Mesenchymal stem cell (in vitro differentiated cells and primary cell): Measurements from ENCODE around the gene EPB41.

Experiments
- DNase-seq: peaks from one replicate; pipeline ENCODE4 v3.0.0-alpha.2; 2013
- H2AFZ ChIP-seq: one replicate; pipeline ENCODE4 v1.6.1; 2013; ENCODE audit warnings: low read depth, mild to moderate bottlenecking, control low read depth, inconsistent platforms, low read length, moderate library complexity
- H2AK5ac ChIP-seq: 2 replicates; pipeline ENCODE4 v1.6.1; 2013; ENCODE audit warnings: low read length, moderate library complexity, mild to moderate bottlenecking, inconsistent platforms; ENCODE audit not compliant: severe bottlenecking
- H2BK120ac ChIP-seq: one replicate; pipeline ENCODE4 v1.6.1; 2013; ENCODE audit warnings: low read depth, mild to moderate bottlenecking, inconsistent platforms, low read length, moderate library complexity
- H2BK12ac ChIP-seq, 2 experiments: one replicate each; pipeline ENCODE4 v1.6.1; 2013; ENCODE audit warnings: inconsistent platforms in 2 of 2, low read length in 2 of 2, mild to moderate bottlenecking in 2 of 2, moderate library complexity in 2 of 2, control low read depth in 1 of 2
- H2BK15ac ChIP-seq: one replicate; pipeline ENCODE4 v1.6.1; 2013; ENCODE audit warnings: mild to moderate bottlenecking, low read depth, inconsistent platforms; ENCODE audit not compliant: poor library complexity, severe bottlenecking
- H2BK5ac ChIP-seq: 2 replicates; pipeline ENCODE4 v1.6.1; 2013; ENCODE audit warnings: low read depth, mild to moderate bottlenecking, low read length, control low read depth, inconsistent platforms; ENCODE audit not compliant: poor library complexity, severe bottlenecking
- H3K14ac ChIP-seq, 2 experiments: one replicate each; pipeline ENCODE4 v1.6.1; 2013; ENCODE audit warnings: inconsistent platforms in 2 of 2, low read length in 2 of 2, control low read depth in 1 of 2, mild to moderate bottlenecking in 1 of 2, moderate library complexity in 1 of 2
- H3K18ac ChIP-seq, 2 experiments: one replicate each; pipeline ENCODE4 v1.6.1; 2013; ENCODE audit warnings: inconsistent platforms in 2 of 2, low read length in 2 of 2, control low read depth in 1 of 2, low read depth in 1 of 2, mild to moderate bottlenecking in 1 of 2
- H3K23ac ChIP-seq, 2 experiments: one replicate each; pipeline ENCODE4 v1.6.1; 2013; ENCODE audit warnings: inconsistent platforms in 2 of 2, low read length in 2 of 2, mild to moderate bottlenecking in 2 of 2, moderate library complexity in 2 of 2, control low read depth in 1 of 2
- H3K27ac ChIP-seq: 2 replicates; pipeline ENCODE4 v1.5.1; 2013; ENCODE audit warnings: mild to moderate bottlenecking, moderate library complexity, low read length, control low read depth, inconsistent platforms; ENCODE audit not compliant: poor library complexity, severe bottlenecking
- H3K27me3 ChIP-seq, 2 experiments: 2 replicates each; pipeline versions ENCODE4 v1.6.1 to v1.7.0; 2013; ENCODE audit warnings: low read length in 2 of 2, mild to moderate bottlenecking in 2 of 2, moderate library complexity in 2 of 2, control low read depth in 1 of 2, inconsistent platforms in 1 of 2; ENCODE audit not compliant: control insufficient read depth in 1 of 2, insufficient read depth in 1 of 2
- H3K36me3 ChIP-seq, 2 experiments: 2 replicates each; pipeline versions ENCODE4 v1.6.1 to v1.7.0; 2013; ENCODE audit warnings: low read length in 2 of 2, control low read depth in 1 of 2, inconsistent platforms in 1 of 2, low read depth in 1 of 2, mild to moderate bottlenecking in 1 of 2; ENCODE audit not compliant: insufficient read depth in 2 of 2, control insufficient read depth in 1 of 2
- H3K4ac ChIP-seq, 2 experiments: one replicate each; pipeline ENCODE4 v1.6.1; 2013; ENCODE audit warnings: inconsistent platforms in 2 of 2, low read length in 2 of 2, mild to moderate bottlenecking in 2 of 2, moderate library complexity in 2 of 2, control low read depth in 1 of 2, low read depth in 1 of 2
- H3K4me1 ChIP-seq: 2 replicates; pipeline ENCODE4 v1.6.1; 2013; ENCODE audit warnings: low read depth, low read length, control low read depth; ENCODE audit not compliant: control insufficient read depth, insufficient read depth
- H3K4me2 ChIP-seq: 2 replicates; pipeline ENCODE4 v1.6.1; 2013; ENCODE audit warnings: low read length, mild to moderate bottlenecking, inconsistent platforms; ENCODE audit not compliant: poor library complexity, severe bottlenecking
- H3K4me3 ChIP-seq, 2 experiments: 2 replicates each; pipeline versions ENCODE4 v1.5.1 to v1.7.0; 2013; ENCODE audit warnings: low read length in 2 of 2, mild to moderate bottlenecking in 2 of 2, control low read depth in 1 of 2, low read depth in 1 of 2; ENCODE audit not compliant: insufficient read depth in 1 of 2
- H3K79me1 ChIP-seq: replicated peaks from 2 replicates; pipeline ENCODE4 v1.6.1; 2013; ENCODE audit warnings: mild to moderate bottlenecking, control low read depth, low read length, inconsistent platforms; ENCODE audit not compliant: poor library complexity, severe bottlenecking
- H3K9ac ChIP-seq: 2 replicates; pipeline ENCODE4 v1.7.0; 2013; ENCODE audit warnings: mild to moderate bottlenecking, low read length, moderate library complexity
- H3K9me3 ChIP-seq: 2 replicates; pipeline ENCODE4 v1.7.0; 2013; ENCODE audit warnings: mild to moderate bottlenecking, low read length; ENCODE audit not compliant: control insufficient read depth
- H4K8ac ChIP-seq: one replicate; pipeline ENCODE4 v1.6.1; 2013; ENCODE audit warnings: inconsistent platforms, mild to moderate bottlenecking, low read length, moderate library complexity
- H4K91ac ChIP-seq: one replicate; pipeline ENCODE4 v1.6.1; 2013; ENCODE audit warnings: mild to moderate bottlenecking, low read length, inconsistent platforms
- WGBS: methylation state at CpG from one replicate; pipeline ENCODE4 v1.1.7; 2013; ENCODE audit warnings: mixed read lengths; 5-methylcytosine and 5-hydroxymethylcytosine counted together

EPB41 gene

DNA sequence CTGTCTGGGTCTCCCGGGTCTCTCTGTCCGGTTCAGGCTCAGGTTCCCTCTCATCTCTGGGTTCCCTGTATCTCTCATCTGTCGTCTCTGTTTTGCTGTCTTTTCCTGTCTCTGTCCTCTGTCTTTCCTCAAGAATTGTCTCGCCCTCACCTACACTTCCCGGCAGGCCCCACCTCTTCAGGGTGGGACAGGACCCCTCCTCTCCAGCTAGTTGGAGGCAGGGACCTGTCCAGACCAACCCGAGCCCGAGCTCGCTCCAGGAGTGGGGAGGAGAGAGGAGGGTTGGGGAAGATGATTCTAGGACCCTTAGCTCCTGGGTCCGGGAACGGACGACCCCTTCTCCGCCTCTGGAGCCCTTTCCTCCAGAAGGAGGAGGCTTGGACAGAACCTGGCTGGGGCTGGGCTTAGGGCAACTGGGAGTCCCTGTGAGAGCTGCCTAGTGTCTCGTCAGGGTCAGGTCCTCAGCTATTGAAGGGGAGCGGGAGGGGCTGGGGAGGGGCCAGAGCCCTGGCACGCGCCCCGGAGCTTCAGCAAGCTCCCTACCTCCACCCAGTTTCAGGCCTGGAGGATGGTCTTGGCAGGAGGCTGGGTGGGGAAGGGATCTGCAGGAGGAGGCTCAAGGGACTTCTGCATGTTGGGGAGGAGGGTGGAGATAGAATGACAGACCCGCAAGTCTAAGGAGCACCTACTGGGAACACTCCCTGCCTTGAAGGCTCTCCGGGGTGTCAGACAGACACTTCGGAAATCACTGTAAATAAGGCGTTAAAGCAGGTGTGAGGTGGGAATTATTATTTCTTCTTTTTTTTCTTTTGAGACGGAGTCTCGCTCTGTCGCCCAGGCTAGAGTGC lies 26.3 kb upstream of the EPB41 start:
- Histone ChIP-seq H3K4me2 (peak overlapping the region; percentile 93), H3K4me1 (peaks cover 26% of the 10 kb centered on the region), H3K27ac (no peak overlapping the region), H3K36me3 (peaks cover 0 to 5% of the 10 kb centered on the region in 2 experiments), H2BK120ac (no peak overlapping the region), H3K27me3 (peaks cover 0 to 5% of the 10 kb centered on the region in 2 experiments), H3K14ac (peak overlapping the region in 1 of 2 experiments; percentile 41), H2AK5ac (no peak overlapping the region), H2BK5ac (no peak overlapping the region), H2BK12ac (no peak overlapping the region), H2BK15ac (peak overlapping the region; percentile 71), H2AFZ (peak overlapping the region; percentile 64), H3K4me3 (peak overlapping the region; percentile 84 to 85), H3K9me3 (no peaks in the 10 kb centered on the region), H3K9ac (peak overlapping the region; percentile 87), H4K8ac (no peak overlapping the region), H3K79me1 (peaks cover 12% of the 10 kb centered on the region), H3K23ac (peak overlapping the region in 1 of 2 experiments; percentile 76), H4K91ac (no peak overlapping the region), H3K4ac (no peak overlapping the region), H3K18ac (no peak overlapping the region)
- no peak for DNase-seq
- 48% methylated on average over 17 of the region's 24 CpGs for WGBS

DNA sequence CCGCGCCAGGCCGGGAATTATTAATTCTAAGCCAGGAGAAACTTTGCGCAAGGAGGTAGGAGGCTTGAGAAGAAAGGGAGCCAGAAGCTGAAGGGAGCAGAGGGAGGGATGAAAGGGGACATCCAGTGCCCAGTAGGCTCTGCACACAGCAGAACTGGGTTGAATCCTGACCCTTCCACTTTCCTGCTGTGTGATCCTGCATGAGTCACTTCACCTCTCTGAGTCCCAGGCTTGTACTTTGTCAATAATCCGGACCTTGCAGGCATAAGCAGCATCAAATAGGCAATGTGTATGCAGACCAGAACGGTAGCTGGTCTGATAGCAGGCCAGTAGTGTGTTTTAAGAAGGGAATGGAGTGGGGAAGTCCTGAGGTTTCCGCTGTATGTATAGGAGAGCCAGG lies 25.5 kb upstream of the EPB41 start:
- H3K9me3 ChIP-seq = no peaks in the 10 kb centered on the region
- H2BK120ac ChIP-seq = no peak overlapping the region
- H2BK5ac ChIP-seq = no peak overlapping the region
- H3K27ac ChIP-seq = no peak overlapping the region
- no peak overlapping the region for H3K4ac ChIP-seq
- no peak overlapping the region for H3K9ac ChIP-seq
- no peak overlapping the region for H4K91ac ChIP-seq
- H4K8ac ChIP-seq = no peak overlapping the region
- H3K4me3 ChIP-seq = no peak overlapping the region
- H3K4me1 ChIP-seq = peaks cover 29% of the 10 kb centered on the region
- no peak overlapping the region for H3K4me2 ChIP-seq
- H3K27me3 ChIP-seq = peaks cover 0 to 5% of the 10 kb centered on the region in 2 experiments
- no peak overlapping the region for H2AFZ ChIP-seq
- no peak overlapping the region for H2BK15ac ChIP-seq
- H3K79me1 ChIP-seq = peaks cover 14% of the 10 kb centered on the region
- H3K23ac ChIP-seq = no peak overlapping the region
- peaks cover 0 to 10% of the 10 kb centered on the region in 2 experiments for H3K36me3 ChIP-seq
- no peak overlapping the region for H2AK5ac ChIP-seq
- 97% methylated on average over 7 of the region's 7 CpGs for WGBS
- H3K18ac ChIP-seq = no peak overlapping the region
- no peak overlapping the region for H3K14ac ChIP-seq
- no peak overlapping the region for H2BK12ac ChIP-seq
- no peak for DNase-seq

- Histone ChIP-seq H2BK12ac (no peak overlapping the region), H2AK5ac (no peak overlapping the region), H4K91ac (no peak overlapping the region), H3K9me3 (no peaks in the 10 kb centered on the region), H3K9ac (no peak overlapping the region), H3K14ac (no peak overlapping the region), H2AFZ (no peak overlapping the region), H3K79me1 (peaks cover 15% of the 10 kb centered on the region), H2BK15ac (no peak overlapping the region), H3K4me1 (peaks cover 27% of the 10 kb centered on the region), H3K18ac (no peak overlapping the region), H3K27me3 (peaks cover 0 to 5% of the 10 kb centered on the region in 2 experiments), H2BK120ac (no peak overlapping the region), H2BK5ac (no peak overlapping the region), H3K36me3 (peaks cover 0 to 10% of the 10 kb centered on the region in 2 experiments), H3K23ac (no peak overlapping the region), H4K8ac (no peak overlapping the region), H3K27ac (no peak overlapping the region), H3K4ac (no peak overlapping the region), H3K4me3 (no peak overlapping the region), H3K4me2 (no peak overlapping the region)
- DNase-seq = no peak
- WGBS = 86% methylated on average over 5 of the region's 5 CpGs
Measured at GRCh38 chr1:28889357-28889756, 25.0 kb upstream of the EPB41 start.

- H3K4ac ChIP-seq = no peak overlapping the region
- H2BK15ac ChIP-seq = no peak overlapping the region
- no peak overlapping the region for H2AFZ ChIP-seq
- no peak overlapping the region for H3K27ac ChIP-seq
- no peak overlapping the region for H2BK5ac ChIP-seq
- no peak overlapping the region for H4K91ac ChIP-seq
- peaks cover 0 to 10% of the 10 kb centered on the region in 2 experiments for H3K36me3 ChIP-seq
- H3K4me1 ChIP-seq = peaks cover 19% of the 10 kb centered on the region
- H3K27me3 ChIP-seq = peaks cover 0 to 5% of the 10 kb centered on the region in 2 experiments
- no peak overlapping the region for H3K9ac ChIP-seq
- peaks cover 18% of the 10 kb centered on the region for H3K79me1 ChIP-seq
- no peak for DNase-seq
- no peak overlapping the region for H2BK12ac ChIP-seq
- no peaks in the 10 kb centered on the region for H3K9me3 ChIP-seq
- H3K4me3 ChIP-seq = no peak overlapping the region
- H2AK5ac ChIP-seq = no peak overlapping the region
- no peak overlapping the region for H3K4me2 ChIP-seq
- H3K23ac ChIP-seq = no peak overlapping the region
- no peak overlapping the region for H4K8ac ChIP-seq
- whole genome bisulfite sequencing = 100% methylated on average over 5 of the region's 8 CpGs
- H3K14ac ChIP-seq = no peak overlapping the region
- H3K18ac ChIP-seq = no peak overlapping the region
- no peak overlapping the region for H2BK120ac ChIP-seq
Measured at GRCh38 chr1:28890435-28890834, 23.9 kb upstream of the EPB41 start.
